ENCODE data around the gene H2AZ2.
A peak's percentile ranks its signal among the peaks of the same experiment; 100 is the strongest.
"Not testable (repeated sequence)": the region's sequence is repeated elsewhere in the genome, so short reads cannot be mapped to it uniquely, and the experiment has no call there.

H2AZ2 gene

DNA sequence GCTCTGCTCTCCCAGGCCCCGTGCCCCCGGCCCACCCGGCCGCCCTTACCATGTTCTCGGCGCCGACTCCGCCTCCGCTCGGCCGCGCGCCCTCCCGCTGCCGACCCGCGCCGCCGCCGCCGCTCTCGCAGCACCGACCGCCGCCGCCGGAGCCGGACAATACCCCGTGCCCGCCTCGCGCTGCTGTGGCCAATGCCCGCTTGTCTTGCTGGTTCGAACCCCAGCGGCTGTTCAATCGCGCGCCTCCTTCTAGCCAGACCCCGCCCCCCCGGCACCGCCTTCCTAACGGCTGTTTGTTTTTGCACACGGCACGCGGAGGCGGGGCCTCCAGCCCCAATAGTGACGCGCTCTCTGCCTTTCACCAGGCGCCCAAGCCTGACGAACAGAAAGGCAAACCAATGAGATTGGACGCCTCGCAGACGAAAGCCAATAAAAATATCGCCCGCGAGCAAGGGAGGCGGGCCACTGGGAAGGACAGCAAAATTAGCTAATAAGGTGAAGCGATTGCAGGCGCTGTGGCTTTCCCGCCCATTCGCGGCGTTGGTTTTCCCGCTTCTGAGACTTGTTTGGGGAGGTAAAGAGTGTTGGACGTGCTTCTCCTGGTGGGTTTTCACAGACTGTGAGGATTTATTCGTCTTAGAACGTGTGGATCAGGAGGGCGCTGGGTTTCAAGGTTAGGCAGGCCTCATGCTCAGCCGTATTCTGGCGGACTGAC lies at the start of gene H2AZ2:
Gene H2AZ2, minus strand, starts transcription at position 168 of the 715 bp plus-strand sequence. Its CDS starts 116 bp downstream, at position 52.
- peak; percentile 100 for DNase-seq

DNA sequence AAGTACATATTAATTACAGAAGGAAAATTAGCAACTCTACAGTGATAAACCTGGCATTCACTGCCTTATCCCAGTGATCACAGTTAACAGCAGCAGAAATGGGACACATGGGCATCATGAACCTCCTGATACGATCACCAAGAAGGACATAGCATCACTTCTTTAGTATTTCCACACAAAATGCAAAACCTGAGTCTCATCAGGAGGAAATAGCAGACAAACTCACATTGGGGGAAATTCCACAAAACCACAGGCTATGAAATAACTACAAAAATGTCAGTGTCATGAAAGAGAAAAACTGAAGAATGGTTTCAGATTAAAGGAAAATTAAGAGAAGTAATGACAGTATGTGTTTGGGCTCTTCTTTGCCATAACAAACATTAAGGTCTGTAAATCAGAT lies 49.4 kb upstream of the H2AZ2 start:
- DNase-seq, result no peak

DNA sequence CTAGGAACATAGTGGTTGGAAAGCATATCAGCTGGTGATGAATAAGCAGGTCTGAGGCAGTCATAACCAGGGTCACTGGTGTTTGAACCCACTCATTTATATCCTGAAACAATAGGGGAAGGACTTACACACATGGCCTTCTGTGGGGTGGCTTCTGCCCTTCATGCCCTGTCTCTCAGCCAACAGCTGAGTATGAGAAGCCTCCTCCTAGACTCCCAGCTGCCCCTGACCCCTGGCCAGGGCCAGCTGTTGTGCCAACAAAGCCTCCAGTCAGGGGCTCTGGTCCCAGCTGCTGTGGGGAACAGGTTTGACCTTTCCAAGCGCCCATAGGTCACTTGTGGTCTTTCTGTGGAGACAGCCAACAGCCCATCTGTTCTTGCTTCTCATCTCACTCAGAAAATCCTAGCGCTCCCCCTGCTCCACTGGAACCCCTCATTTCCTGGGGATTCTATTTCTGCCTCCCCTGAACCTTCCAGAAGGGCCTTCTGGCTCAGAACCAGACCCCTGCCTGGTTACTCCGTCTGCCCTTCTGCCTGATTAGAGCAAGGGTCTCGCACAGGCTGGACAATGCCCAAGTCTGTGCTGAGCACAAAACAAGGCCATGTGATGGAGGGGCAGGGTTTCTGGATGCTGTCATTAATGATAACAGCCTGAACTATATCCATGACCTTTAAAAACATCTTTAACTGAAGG lies 47.1 kb upstream of the H2AZ2 start:
- DNase-seq, result no peak

DNA sequence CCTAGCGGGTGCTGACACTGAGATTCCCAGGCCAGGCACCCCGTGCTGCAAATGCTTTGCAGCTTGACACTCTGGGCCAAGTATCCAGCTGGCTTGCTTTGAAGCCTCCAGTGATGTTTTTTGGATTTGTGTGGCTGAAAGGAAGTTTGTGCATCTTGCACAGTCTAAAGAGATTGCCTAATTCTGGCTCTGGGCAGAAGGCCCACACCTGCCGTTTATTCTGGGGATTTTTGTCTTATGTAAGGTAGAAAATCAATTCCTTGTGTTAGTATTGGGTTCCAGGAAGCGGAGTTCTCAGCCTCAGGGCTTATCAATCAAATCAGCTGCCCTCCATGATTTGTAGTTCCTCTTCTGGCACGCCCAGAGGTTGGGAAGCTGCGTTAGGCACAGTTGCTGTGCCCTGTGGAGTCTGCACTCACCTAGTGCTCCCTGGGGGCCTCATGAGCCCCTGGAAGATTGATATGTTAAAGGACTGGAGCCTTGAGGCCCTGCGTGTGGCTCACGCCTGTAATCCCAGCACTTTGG lies 45.9 kb upstream of the H2AZ2 start:
- DNase-seq, result no peak

DNA sequence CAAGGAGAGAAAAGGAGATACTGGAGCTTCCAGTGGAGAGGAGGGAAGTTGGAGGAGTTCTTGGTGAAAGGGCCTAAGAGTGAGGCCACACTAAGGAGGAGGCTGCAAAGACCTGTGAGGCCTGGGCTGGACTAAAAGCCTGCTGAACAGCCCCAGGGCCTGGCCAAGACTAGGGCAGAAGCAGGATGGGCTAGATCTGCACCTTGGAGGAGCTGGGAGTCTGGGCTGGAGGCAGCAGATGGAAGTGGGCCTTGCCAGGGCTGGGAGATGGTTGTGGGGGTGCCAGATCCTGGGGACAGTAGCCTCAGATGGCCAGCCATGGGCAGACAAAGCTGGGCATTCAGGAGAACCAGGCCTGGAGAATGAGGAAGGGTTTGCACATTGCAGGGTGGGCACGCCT lies 43.9 kb upstream of the H2AZ2 start:
- no peak for DNase-seq

DNA sequence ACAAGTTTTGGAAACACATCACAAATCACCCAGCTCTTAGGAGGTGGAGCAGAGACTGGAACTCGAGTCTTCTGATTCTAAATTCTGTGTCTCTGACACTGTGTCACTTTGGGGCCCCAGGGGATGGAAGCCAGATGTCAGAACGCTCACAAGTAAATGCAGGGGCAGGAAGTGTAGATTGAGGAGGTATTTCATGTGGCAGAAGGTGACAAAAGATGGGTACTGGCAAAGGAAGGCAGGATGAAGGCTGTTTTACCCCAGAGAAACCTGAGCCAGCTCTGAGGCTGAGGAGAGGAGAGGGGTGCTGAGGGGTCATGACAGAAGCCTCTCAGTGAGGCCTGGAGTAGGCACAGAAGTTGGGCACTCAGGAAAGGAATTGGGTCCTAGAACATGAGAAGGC lies 43.5 kb upstream of the H2AZ2 start:
- DNase-seq, result peak in 1 of 2 experiments; percentile 19

DNA sequence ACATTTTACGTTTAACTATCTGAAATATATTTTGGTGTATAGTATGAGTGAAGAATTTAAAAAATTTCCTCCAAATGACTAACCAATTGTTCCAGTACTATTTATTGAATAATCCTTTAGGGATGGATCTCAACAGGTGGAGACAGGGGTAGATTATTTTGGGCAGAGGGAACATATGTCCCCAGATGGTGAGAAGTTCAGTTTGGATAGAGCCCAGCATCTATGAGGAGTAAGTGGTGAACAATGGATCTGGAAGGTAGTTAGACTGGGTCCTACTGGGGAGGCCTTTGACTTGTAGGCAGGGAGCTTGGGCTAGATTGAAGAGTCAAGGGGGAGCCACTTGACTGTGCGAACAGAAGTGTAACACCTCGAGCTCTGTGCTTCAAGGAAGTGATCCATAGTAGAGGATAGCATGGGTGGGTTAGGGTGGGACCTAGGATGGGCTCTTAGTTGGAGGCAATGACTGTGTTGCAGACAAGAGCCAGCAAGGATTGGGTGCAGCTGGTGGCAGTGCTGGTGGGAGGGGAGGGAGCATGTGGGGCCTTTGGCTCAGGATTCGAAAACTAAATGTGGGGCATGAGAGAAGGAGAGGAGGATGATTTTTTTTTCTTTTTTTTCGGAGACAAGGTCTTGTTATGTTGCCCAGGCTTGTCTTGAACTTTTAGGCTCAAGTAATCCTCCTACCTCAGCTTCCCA lies 41.3 kb upstream of the H2AZ2 start:
- DNase-seq, result no peak

DNA sequence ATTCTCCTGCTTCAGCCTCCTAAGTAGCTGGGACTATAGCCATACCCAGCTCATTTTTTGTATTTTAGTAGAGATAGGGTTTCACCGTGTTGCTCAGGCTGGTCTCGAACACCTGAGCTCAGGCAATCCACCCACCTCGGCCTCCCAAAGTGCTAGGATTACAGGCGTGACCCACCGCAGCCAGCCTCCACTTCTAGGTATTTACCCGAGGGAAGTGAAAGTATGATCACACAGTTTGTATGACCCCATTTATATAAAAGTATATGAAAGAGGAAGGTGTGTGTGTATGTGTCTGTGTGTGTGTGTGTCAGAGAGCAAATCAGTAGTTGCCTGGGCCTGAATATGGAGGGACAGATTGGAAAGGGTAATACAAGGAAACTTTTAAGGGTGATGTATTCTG lies 39.4 kb upstream of the H2AZ2 start:
- no peak for DNase-seq

DNA sequence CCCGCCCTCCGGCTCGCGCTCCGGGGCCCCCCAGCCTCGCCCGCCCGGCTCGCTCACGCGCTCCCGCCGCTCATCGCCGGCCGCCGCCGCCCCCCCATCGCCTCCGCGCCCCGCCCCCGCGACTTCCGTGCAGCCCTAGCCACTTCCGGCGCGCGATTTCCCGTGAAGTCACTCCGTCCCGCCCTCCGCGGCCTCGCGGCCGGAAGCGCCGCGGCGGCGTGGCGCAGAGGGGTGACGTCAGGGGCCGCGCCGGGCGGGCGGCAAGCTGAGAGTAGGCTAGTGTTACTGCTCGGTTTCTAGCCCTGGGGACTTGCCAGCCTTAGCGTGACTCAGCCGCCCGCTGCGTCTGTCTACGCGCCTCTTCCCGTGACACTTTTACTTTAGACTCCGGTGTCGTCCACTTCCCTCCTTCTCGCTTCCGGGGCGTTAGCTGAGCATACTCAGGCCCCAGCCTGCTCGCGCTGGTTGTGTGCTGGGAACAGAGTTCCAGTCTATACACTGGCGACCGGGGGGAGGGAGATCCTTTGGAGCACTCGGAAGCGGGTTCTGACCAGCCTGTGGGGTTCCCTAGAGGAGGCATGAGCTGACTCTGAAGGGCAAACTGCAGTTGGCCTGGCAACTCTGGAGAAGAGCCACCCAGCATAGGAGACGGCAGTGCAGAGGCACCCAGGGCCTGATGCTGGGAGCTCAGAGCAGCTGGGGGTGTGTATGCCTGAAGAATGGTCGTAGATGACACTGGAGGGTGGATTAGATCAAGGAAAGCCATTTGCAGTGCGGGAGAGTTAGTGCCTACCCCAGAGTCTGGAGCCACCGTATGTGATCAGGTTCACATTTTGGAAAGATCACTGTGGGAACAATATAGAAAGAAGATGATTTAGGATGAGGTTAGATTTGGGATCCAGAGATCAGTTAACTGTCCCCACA lies 37.8 kb upstream of the H2AZ2 start, which contains the start of gene PURB:
Gene PURB, minus strand, starts transcription at position 137 of the 924 bp plus-strand sequence. CDS start 182 bp downstream, outside the sequence.
- DNase-seq, result peak; percentile 95 to 96

DNA sequence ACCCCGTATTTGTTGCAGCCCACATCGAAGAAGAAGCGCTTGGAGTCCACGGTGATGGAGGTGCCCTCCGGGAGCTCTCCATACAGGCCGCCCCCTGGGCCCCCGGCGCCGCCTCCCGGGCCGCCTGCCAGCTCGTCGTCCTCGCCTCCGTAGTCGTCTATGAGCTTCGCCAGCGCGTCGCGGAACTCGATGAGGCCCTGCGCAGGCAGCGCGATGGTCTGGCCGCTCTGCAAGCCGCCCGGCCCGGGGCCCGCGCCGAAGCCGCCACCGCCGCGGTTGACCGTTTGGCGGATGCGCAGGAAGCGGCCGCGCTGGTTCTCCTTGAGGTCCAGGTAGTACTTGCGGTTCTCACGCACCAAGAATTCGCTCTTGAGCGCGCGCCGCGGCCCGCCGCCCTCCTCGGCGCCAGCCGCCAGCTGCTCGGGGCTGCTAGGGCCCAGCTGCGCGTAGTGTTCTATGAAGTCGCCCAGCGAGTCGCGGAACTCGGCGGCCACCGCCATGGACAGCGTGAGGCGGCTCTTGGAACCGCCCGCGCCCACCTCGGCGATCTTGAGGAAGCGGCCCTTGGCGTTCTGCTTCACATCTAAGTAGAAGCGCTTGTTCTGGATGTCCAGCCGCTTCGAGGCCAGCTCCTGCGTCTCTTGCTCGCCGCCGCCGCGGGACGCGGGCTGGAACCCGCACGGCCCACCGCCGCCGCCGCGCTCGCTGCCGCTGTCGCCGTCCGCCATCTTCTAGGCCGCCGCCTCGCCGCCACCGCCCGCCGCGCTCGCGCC lies 36.9 kb upstream of the H2AZ2 start:
- peak; percentile 42 to 50 for DNase-seq

DNA sequence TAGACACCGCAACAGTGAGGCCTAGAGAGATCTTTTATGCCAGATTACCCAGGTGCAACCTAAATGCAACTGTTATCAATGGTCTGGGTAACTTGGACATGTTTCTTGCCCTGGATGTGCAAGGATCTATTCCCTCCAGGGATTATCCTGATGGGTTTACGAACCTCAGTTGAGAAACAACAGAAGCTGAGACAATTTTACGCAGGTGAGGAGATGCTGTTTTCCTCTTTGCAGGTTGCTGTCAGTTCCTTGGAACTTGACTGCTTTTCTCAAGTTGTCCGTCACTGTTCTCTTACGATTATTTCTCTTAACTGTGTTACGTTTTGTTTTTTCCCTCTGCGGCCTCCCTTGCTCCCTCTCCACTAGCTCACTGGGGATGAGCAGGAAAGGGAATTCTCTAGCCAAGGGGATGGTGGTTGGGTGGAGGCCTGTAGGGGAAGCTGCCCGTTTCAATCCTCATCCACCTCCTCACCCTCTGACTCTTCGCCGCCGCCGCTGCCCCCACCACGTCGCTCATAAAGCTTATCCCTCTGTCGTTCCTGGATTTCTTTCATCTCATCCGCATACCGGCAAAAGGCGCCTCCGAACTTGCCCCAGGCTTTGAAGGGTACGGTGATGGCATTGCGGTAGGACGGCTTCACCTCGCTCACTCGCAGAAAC lies 36.2 kb upstream of the H2AZ2 start:
- DNase-seq, result peak in 1 of 2 experiments; percentile 6

DNA sequence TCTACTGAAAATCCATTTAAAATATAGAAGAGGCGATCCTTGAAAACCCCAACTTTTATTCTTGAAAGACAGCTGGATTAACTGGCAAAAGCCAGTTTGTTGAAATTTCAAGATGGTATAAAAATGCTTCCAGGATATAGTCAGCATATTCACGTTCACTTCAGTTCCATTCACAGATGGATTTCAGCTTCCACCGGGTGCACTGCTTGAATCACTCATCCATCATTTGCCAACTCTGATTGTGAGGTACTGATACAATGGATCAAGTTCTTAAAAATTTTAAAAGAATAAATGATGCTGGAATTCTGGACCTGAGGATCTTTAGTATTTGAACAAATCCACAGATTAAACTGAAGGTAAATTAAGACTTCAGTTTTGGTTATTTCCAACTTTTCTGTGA lies 35.0 kb upstream of the H2AZ2 start:
- no peak for DNase-seq

DNA sequence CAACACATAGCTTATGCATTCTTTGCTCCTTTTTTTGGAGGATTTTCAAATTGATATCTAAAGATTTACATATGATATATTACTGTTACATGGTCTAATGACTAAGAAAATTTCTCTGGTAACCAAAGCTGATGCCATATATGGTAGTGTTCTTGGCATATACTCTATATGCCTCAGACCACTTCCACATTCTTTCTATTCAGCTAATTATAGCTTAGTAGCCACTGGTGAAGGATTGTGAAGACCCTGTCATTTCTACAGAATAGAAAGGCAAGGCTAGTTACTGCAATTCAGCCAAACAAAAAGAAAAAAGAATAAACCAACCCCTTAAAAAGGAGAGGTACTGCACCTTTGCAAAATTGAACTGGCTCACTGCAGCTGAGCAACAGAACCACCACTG lies 33.7 kb upstream of the H2AZ2 start:
- DNase-seq, result no peak

DNA sequence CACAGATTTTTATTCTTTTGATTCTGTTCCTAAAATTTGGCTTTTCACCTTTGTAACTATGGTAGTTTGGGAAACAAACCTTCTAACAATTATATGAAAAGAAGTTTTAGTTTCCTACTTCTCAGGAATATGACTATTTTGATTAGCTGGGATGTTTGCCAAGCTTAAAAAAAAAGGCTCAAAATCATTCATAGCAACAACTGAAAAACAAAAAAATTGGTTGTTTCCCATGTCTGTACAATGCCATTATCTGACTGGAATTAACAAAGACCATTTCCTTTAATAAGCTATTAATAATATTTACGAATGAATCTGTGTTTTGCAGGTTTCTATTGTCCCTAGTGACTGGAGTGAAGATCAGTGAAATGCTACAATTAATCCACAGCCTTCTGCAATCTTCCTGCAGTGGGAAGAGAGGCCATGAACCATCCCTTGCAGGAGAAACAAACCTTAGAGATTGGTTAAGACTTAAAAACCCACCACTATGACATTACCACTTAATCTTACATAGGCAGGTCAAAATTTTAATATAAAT lies 33.2 kb upstream of the H2AZ2 start:
- no peak for DNase-seq

DNA sequence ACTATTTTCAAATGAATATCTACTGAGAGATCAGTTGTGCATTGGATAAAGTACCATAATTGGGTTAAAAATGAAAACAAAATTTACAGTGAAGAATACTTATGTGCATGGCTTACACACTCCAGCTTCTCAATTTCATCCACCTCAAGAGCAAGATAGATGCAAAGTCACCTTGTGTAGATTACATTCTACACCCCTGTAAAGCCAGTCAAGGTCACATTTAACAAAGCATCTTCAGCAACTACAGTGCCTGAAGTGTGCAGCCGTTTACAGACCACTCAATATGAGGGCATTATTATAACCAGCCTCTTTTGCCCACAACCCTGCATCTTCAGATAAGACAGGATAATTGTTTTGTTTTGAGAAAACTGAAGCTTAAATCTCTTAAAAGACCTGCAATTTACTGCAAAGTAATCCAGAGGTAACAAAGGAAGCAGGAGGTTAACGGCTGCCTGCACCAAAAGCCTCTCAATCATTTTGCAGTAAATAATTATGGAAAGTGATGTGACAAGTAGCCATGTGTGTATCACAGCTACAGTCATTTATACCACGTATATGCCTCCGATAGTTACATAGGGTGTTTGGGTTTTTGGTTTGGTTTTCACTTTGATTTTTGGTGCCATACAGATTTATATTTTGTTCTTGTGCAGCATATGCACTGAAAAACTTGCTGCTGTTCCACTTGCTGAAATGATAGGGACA lies 32.6 kb upstream of the H2AZ2 start:
- no peak for DNase-seq

DNA sequence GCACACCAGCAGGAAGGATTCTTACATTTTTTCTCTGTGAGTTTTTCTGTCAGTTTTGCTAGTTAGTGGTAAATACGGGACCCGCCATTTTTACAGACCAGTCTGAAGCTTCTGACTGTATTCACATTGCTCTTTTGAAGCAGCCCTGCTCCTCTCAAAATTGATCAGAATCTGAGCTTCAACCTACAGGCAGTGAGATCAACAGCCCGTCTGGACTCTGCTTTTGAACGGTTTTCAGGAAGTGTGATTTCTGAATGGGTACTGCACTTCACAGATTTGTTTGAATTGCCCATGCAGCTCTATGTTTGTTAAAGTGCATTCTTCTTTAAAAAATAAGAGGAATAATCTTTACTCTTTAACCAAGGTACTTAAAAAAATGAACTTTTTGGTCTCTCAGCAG lies 28.5 kb upstream of the H2AZ2 start:
- no peak for DNase-seq

DNA sequence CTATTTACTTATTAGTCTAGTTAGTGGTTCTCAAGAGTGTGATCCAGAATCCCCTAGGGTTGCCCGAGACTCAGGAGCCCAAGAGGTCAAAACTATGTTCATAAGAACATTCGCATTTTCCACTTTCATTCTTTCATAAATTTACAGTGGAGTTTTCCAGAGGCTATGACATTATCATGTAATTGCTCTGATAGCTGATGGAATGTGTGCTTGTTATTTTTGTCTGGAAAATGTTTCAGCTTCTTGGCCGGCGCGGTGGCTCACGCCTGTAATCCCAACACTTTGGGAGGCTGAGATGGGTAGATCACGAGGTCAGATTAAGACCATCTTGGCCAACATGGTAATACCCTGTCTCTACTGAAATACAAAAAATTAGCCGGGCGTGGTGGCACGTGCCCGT lies 27.4 kb upstream of the H2AZ2 start:
- no peak for DNase-seq

DNA sequence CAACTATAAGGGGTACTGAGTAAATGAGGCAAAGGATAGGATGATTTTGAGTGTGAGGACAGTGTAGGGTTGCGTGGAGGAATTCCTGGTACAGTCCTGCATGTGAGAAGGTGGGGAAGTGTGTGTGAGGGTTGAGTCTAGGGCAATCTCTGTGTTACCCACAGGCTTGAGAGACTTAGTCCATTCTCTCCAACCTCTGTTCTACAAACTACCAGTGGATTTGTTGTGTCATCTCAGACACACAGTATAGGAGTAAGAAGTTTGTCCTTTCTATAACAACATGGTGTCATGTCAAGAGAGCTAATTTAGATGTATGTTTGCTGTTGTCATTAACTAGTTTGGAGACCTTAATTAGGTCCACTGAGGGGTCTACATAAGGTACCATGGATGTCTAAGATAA lies 24.9 kb upstream of the H2AZ2 start:
- no peak for DNase-seq

DNA sequence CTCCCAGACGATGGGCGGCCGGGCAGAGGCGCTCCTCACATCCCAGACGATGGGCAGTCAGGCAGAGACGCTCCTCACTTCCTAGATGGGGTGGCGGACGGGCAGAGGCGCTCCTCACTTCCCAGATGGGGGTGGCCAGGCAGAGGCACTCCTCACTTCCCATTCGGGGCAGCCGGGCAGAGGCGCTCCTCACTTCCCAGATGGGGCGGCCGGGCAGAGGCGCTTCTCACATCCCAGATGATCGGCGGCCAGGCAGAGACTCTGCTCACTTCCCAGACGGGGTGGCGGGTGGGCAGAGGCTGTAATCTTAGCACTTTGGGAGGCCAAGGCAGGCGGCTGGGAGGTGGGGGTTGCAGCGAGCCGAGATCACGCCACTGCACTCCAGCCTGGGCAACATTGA lies 24.0 kb upstream of the H2AZ2 start:
- not testable (repeated sequence) for DNase-seq

DNA sequence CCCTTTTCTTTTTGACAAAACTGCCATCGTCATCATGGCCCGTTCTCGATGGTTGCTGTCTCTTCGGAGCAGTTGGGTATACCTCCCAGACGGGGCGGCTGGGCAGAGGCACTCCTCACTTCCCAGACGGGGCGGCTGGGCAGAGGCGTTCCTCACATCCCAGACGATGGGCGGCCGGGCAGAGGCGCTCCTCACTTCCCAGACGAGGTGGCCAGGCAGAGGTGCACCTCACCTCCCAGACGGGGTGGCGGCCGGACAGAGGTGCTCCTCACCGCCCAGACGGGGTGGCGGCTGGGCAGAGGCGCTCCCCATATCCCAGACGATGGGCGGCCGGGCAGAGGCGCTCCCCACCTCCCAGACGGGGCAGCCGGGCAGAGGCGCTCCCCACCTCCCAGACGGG lies 22.9 kb upstream of the H2AZ2 start:
- not testable (repeated sequence) for DNase-seq

Data from activated CD4-positive, alpha-beta T cell treated with anti-CD3 and anti-CD28 coated beads, Interleukin-2, amount 50 U/mL, for 48 hours (primary cell).